ENCODE data around the gene FBXL17. TPM values are rescaled to one million over a fixed set of nuclear protein-coding genes. Genes with fewer than 3 reads are reported as not detected.

FBXL17 gene
- polyA plus RNA-seq, 1 of the 3 experiments (the other 2 are of a cell fraction), result 4.4 TPM

- Histone ChIP-seq H3K4me1 (ENCODE audit: control insufficient read depth in 1 of 2, insufficient read depth in 2 of 2, low read depth in 1 of 2, low read length in 1 of 2) (no peaks in the 10 kb centered on the region), H2AFZ (ENCODE audit: low read depth) (no peak overlapping the region), H3K9me2 (no peaks in the 10 kb centered on the region), H3K27me3 (ENCODE audit: insufficient read depth) (no peaks in the 10 kb centered on the region), H3K36me3 (replicated peaks in 1 of 2; ENCODE audit: control insufficient read depth in 1 of 2, insufficient read depth in 2 of 2, low read length in 1 of 2) (peaks cover 0 to 3% of the 10 kb centered on the region in 2 experiments), H3K79me2 (ENCODE audit: insufficient read depth) (no peaks in the 10 kb centered on the region), H3K4me3 (ENCODE audit: low read depth in 2 of 2, low read length in 1 of 2) (no peak overlapping the region), H3K9me3 (no peaks in the 10 kb centered on the region; the same call in 1 of the 2 replicates), H3K4me2 (no peak overlapping the region), H3F3A (replicated peaks; ENCODE audit: insufficient read depth) (no peaks in the 10 kb centered on the region), H3K9ac (no peak overlapping the region), H4K20me1 (ENCODE audit: insufficient read depth) (no peaks in the 10 kb centered on the region), H3K27ac (ENCODE audit: low read depth in 2 of 2, low read length in 1 of 2) (no peak overlapping the region)
- ChIA-PET CTCF (interaction anchor here (0.7 kb wide), 1 partner anchor 45 kb away, joined by 3 read pairs; no protein-coding TSS in a partner anchor), POLR2A (no interaction called here)
- TF ChIP-seq EZH2phosphoT487 (IDR thresholded peaks at IDR 0.05; ENCODE audit: borderline replicate concordance, low read depth), result no peak
- TF ChIP-seq FOXM1 (IDR thresholded peaks at IDR 0.05; ENCODE audit: low read depth), result no peak
- TF ChIP-seq IRF3 (IDR thresholded peaks at IDR 0.05; ENCODE audit: low read depth, low read length), result no peak
- no peak for TF ChIP-seq SMC3 (IDR thresholded peaks at IDR 0.05; ENCODE audit: low read depth, low read length)
- no peak for TF ChIP-seq ELF1 (IDR thresholded peaks at IDR 0.05)
- TF ChIP-seq RAD21 (IDR thresholded peaks at IDR 0.05; ENCODE audit: low read length), result no peak
- no peak for TF ChIP-seq MXI1 (IDR thresholded peaks at IDR 0.05; ENCODE audit: low read depth, low read length)
- TF ChIP-seq NRF1 (IDR thresholded peaks at IDR 0.05; ENCODE audit: low read depth, low read length), result no peak
- no peak for TF ChIP-seq ZBTB33 (IDR thresholded peaks at IDR 0.05; ENCODE audit: borderline replicate concordance, low read depth)
- TF ChIP-seq CTCF (IDR thresholded peaks at IDR 0.05), result no peak
- TF ChIP-seq FOXJ3 (CRISPR knock-in tag; IDR thresholded peaks at IDR 0.05), result no peak
- no peak for TF ChIP-seq JUND (IDR thresholded peaks at IDR 0.05)
- DNase-seq, result no peak
- WGBS (ENCODE audit: low lambda C conversion rate), result 94% methylated on average over 3 of the region's 3 CpGs
Observed at GRCh38 chr5:108184940-108185339, 197.0 kb downstream of the FBXL17 start.

- Histone ChIP-seq H3K4me1 (ENCODE audit: control insufficient read depth in 1 of 2, insufficient read depth in 2 of 2, low read depth in 1 of 2, low read length in 1 of 2) (no peaks in the 10 kb centered on the region), H3K79me2 (ENCODE audit: insufficient read depth) (no peaks in the 10 kb centered on the region; the same call in 1 of the 2 replicates), H3K9ac (no peak overlapping the region), H3K4me3 (ENCODE audit: low read depth in 2 of 2, low read length in 1 of 2) (no peak overlapping the region), H4K20me1 (ENCODE audit: insufficient read depth) (no peaks in the 10 kb centered on the region), H3K36me3 (replicated peaks in 1 of 2; ENCODE audit: control insufficient read depth in 1 of 2, insufficient read depth in 2 of 2, low read length in 1 of 2) (peaks cover 0 to 3% of the 10 kb centered on the region in 2 experiments), H3K27me3 (ENCODE audit: insufficient read depth) (no peaks in the 10 kb centered on the region), H3F3A (replicated peaks; ENCODE audit: insufficient read depth) (no peaks in the 10 kb centered on the region), H3K27ac (ENCODE audit: low read depth in 2 of 2, low read length in 1 of 2) (no peak overlapping the region), H2AFZ (ENCODE audit: low read depth) (no peak overlapping the region), H3K4me2 (no peak overlapping the region), H3K9me2 (no peaks in the 10 kb centered on the region), H3K9me3 (no peaks in the 10 kb centered on the region; the same call in 1 of the 2 replicates)
- ChIA-PET POLR2A (no interaction called here), CTCF (no interaction called here)
- no peak for DNase-seq
- WGBS (ENCODE audit: low lambda C conversion rate), result 92% methylated on average over 7 of the region's 7 CpGs
- no peak for TF ChIP-seq CHD2 (IDR thresholded peaks at IDR 0.05; ENCODE audit: low read length, partially characterized antibody)
- TF ChIP-seq ZBTB33 (IDR thresholded peaks at IDR 0.05; ENCODE audit: borderline replicate concordance, low read depth), result no peak
- TF ChIP-seq SMC3 (IDR thresholded peaks at IDR 0.05; ENCODE audit: low read depth, low read length), result no peak
- TF ChIP-seq SIN3A (IDR thresholded peaks at IDR 0.05; ENCODE audit: borderline replicate concordance, low read depth, low read length), result no peak
- TF ChIP-seq POLR2AphosphoS5 (IDR thresholded peaks at IDR 0.05; ENCODE audit: low read depth, low read length), result no peak
- TF ChIP-seq FOSL2 (IDR thresholded peaks at IDR 0.05; ENCODE audit: borderline replicate concordance, low read depth), result no peak
- TF ChIP-seq MXI1 (IDR thresholded peaks at IDR 0.05; ENCODE audit: low read depth, low read length), result no peak
- no peak for TF ChIP-seq TCF12 (IDR thresholded peaks at IDR 0.05)
- no peak for TF ChIP-seq FOXM1 (IDR thresholded peaks at IDR 0.05; ENCODE audit: low read depth)
- TF ChIP-seq RCOR1 (IDR thresholded peaks at IDR 0.05; ENCODE audit: low read length), result no peak
- TF ChIP-seq CTCF (IDR thresholded peaks at IDR 0.05), result no peak
- TF ChIP-seq TAF1 (IDR thresholded peaks at IDR 0.05; ENCODE audit: borderline replicate concordance, low read depth, low read length), result no peak
Observed at GRCh38 chr5:108181975-108182374, 199.9 kb downstream of the FBXL17 start.

All from SK-N-SH (cell line).